Measurements from ENCODE around the gene B4GALT2. TPM values are rescaled to one million over a fixed set of nuclear protein-coding genes. Genes with fewer than 3 reads are reported as not detected.

Gene B4GALT2
- total RNA-seq, 4 donors from 2014 or later, result 38.9 to 59.3 (median 48.3) TPM

- no peak overlapping the region for H3K4me3 ChIP-seq
- H3K36me3 ChIP-seq, result peaks cover 12 to 45% (median 20%) of the 10 kb centered on the region in 3 donors
- intact Hi-C loops (cut with DNase I), result no loop called here
- H3K9me3 ChIP-seq, result no peaks in the 10 kb centered on the region
- no peak for DNase-seq
- H3K27ac ChIP-seq, result no peak overlapping the region
- TF ChIP-seq, protein P1, sequence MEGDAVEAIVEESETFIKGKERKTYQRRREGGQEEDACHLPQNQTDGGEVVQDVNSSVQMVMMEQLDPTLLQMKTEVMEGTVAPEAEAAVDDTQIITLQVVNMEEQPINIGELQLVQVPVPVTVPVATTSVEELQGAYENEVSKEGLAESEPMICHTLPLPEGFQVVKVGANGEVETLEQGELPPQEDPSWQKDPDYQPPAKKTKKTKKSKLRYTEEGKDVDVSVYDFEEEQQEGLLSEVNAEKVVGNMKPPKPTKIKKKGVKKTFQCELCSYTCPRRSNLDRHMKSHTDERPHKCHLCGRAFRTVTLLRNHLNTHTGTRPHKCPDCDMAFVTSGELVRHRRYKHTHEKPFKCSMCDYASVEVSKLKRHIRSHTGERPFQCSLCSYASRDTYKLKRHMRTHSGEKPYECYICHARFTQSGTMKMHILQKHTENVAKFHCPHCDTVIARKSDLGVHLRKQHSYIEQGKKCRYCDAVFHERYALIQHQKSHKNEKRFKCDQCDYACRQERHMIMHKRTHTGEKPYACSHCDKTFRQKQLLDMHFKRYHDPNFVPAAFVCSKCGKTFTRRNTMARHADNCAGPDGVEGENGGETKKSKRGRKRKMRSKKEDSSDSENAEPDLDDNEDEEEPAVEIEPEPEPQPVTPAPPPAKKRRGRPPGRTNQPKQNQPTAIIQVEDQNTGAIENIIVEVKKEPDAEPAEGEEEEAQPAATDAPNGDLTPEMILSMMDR (IDR thresholded peaks at IDR 0.05), result no peak
- no peak for TF ChIP-seq POLR2A (IDR thresholded peaks at IDR 0.05)
- H3K27me3 ChIP-seq, result no peaks in the 10 kb centered on the region
- peaks cover 50 to 76% (median 53%) of the 10 kb centered on the region in 3 donors for H3K4me1 ChIP-seq
- 71 to 87% methylated on average over 7 to 9 of the region's 9 CpGs for WGBS, 2 donors
These were observed 1.4 kb upstream of the B4GALT2 start for GRCh38 chr1:43977376-43978263.

- peak overlapping the region in 1 of 4 donors; percentile 68 for H3K27ac ChIP-seq
- DNase-seq, result no peak
- intact Hi-C loops (cut with DNase I), result no loop called here
- H3K4me3 ChIP-seq, result peak overlapping the region in 2 of 4 donors; percentile 87 to 94
- no peaks in the 10 kb centered on the region for H3K27me3 ChIP-seq
- H3K36me3 ChIP-seq, result peaks cover 12 to 47% (median 18%) of the 10 kb centered on the region in 3 donors
- peaks cover 50 to 76% (median 53%) of the 10 kb centered on the region in 3 donors for H3K4me1 ChIP-seq
- H3K9me3 ChIP-seq, result no peaks in the 10 kb centered on the region
- TF ChIP-seq, protein P1 (IDR thresholded peaks at IDR 0.05), result no peak
- no peak for TF ChIP-seq POLR2A (IDR thresholded peaks at IDR 0.05)
- 44 to 90% methylated on average over 2 of the region's 5 CpGs for WGBS, 2 donors
These were observed 803 bp upstream of the B4GALT2 start for GRCh38 chr1:43978264-43978550.

- intact Hi-C loops (cut with DNase I), result no loop called here
These were observed 184 bp downstream of the B4GALT2 start for GRCh38 chr1:43979261-43979527.

DNA sequence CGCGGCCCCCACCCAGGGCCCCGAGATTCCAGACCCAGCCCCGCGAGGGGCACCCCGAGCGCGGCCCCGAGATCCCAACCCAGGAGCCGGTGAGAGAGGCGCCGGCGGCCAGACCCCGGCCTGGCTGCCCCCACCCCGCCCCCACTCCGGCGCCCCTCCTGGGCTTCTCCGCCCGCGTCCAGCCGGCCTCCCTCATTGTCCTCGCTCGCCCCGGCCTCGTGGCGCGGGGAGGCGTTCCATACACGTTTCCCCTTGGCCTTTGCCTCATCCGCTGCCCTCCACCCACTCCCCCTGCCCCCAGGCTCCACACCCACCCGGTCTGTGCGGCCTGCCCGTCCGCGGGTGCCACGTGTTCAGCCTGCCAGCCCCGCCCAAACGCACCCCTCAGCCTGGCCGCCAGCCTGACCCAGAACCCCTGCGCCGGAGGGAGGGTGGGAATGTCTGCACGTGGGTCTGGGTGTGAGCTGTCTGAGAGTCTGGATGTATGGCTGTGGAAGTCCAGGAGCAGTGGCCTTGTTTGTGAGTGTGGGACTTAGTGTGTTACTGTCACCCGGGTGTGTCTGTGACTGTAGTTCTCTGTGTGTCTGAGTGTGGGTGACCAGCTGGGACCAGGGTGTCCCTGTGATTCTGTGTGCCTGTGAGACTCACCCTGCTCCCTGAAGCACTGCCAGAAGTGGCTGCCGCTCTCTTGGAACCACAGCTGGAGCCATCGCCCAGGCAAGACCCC, 681 bp downstream of the B4GALT2 start:
- TF ChIP-seq, protein P1 (IDR thresholded peaks at IDR 0.05), result no peak
- TF ChIP-seq POLR2A (IDR thresholded peaks at IDR 0.05), result no peak
- no peak for DNase-seq
- intact Hi-C loops (cut with DNase I), result no loop called here
- Histone ChIP-seq H3K36me3 (peaks cover 12 to 58% (median 15%) of the 10 kb centered on the region in 3 donors), H3K27me3 (no peaks in the 10 kb centered on the region), H3K4me1 (peaks cover 43 to 66% (median 47%) of the 10 kb centered on the region in 3 donors), H3K4me3 (peak overlapping the region; percentile 61 to 94 (median 74)), H3K27ac (peak overlapping the region; percentile 47 to 84 (median 80)), H3K9me3 (no peaks in the 10 kb centered on the region)
- WGBS, 2 donors, result 11% methylated on average over 1 to 7 of the region's 45 CpGs

More at GRCh38 chr1:43979261-43979527, 184 bp downstream of the B4GALT2 start:
- Histone ChIP-seq H3K36me3 (peaks cover 12 to 53% (median 15%) of the 10 kb centered on the region in 3 donors), H3K9me3 (no peaks in the 10 kb centered on the region), H3K27me3 (no peaks in the 10 kb centered on the region), H3K4me3 (peak overlapping the region; percentile 61 to 94 (median 74)), H3K27ac (peak overlapping the region; percentile 47 to 84 (median 80)), H3K4me1 (peaks cover 44 to 69% (median 49%) of the 10 kb centered on the region in 3 donors)
- DNase-seq, result no peak
- no CpG with 5 or more reads among the region's 45 CpGs for WGBS, 2 donors
- no peak for TF ChIP-seq POLR2A (IDR thresholded peaks at IDR 0.05)
- TF ChIP-seq, protein P1 (IDR thresholded peaks at IDR 0.05), result no peak
